Measurements from ENCODE around the gene FAM168A.

FAM168A gene

DNA sequence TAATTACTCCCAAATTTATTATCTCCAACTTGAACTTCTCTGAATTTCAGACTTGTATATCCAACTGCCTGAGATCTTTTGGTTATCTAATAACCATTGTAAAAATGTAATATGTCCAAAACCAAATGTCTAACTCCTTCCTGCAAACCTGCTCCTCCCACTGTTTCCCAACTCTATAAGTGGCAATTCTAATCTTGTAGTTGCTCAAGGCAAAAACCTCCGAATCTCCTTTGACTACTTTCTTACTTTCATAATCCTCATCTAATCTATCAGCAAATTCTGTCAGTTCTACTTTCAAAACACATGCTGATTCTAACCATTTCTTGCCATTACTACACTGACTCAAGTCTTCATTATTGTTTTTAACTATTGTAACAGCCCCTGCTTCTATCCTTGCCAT lies 55.7 kb downstream of the FAM168A start:
- no peak for ATAC-seq
- TF ChIP-seq TOX (CRISPR knock-in tag; IDR thresholded peaks at IDR 0.05; ENCODE audit: borderline replicate concordance) (no peak), POU6F1 (CRISPR knock-in tag; IDR thresholded peaks at IDR 0.05; ENCODE audit: borderline replicate concordance, low read depth) (no peak), ZC3H10 (CRISPR knock-in tag; IDR thresholded peaks at IDR 0.05) (no peak), ZNF565 (CRISPR knock-in tag; conservative IDR thresholded peaks at IDR 0.05; ENCODE audit: low read depth) (no peak), TSHZ2 (CRISPR knock-in tag; IDR thresholded peaks at IDR 0.05) (no peak), SNAI2 (CRISPR knock-in tag; IDR thresholded peaks at IDR 0.05) (no peak), ARNTL (CRISPR knock-in tag; IDR thresholded peaks at IDR 0.05; ENCODE audit: borderline replicate concordance, low read depth) (no peak), PATZ1 (CRISPR knock-in tag; IDR thresholded peaks at IDR 0.05; ENCODE audit: borderline replicate concordance) (no peak), GLIS3 (CRISPR knock-in tag; IDR thresholded peaks at IDR 0.05) (no peak), ZNF8 (CRISPR knock-in tag; IDR thresholded peaks at IDR 0.05) (no peak), ISL1 (CRISPR knock-in tag; IDR thresholded peaks at IDR 0.05) (no peak), OSR1 (CRISPR knock-in tag; IDR thresholded peaks at IDR 0.05) (no peak), ZFP3 (CRISPR knock-in tag; IDR thresholded peaks at IDR 0.05) (no peak), CSDC2 (CRISPR knock-in tag; IDR thresholded peaks at IDR 0.05) (no peak), ZFP30 (CRISPR knock-in tag; IDR thresholded peaks at IDR 0.05) (no peak)

GRCh38 chr11:73539506-73540084 lies 58.3 kb downstream of the FAM168A start:
- ATAC-seq: no peak
- no peak for TF ChIP-seq ZFP3 (CRISPR knock-in tag; IDR thresholded peaks at IDR 0.05)
- TF ChIP-seq BACH2 (CRISPR knock-in tag; IDR thresholded peaks at IDR 0.05; ENCODE audit: borderline replicate concordance): no peak
- TF ChIP-seq ZNF70 (CRISPR knock-in tag; IDR thresholded peaks at IDR 0.05): no peak

- ATAC-seq: peak; percentile 80
- TF ChIP-seq TSHZ2 (CRISPR knock-in tag; IDR thresholded peaks at IDR 0.05) (peak; percentile 90), ESRRG (CRISPR knock-in tag; IDR thresholded peaks at IDR 0.05) (0 out of 2 replicates have a peak, but pooled peaks have one; percentile 54), ISL1 (CRISPR knock-in tag; IDR thresholded peaks at IDR 0.05) (peak; percentile 80), TCF4 (CRISPR knock-in tag; IDR thresholded peaks at IDR 0.05; ENCODE audit: borderline replicate concordance) (peak; percentile 44), PATZ1 (CRISPR knock-in tag; IDR thresholded peaks at IDR 0.05; ENCODE audit: borderline replicate concordance) (no peak)
- TF ChIP-seq, protein P1, sequence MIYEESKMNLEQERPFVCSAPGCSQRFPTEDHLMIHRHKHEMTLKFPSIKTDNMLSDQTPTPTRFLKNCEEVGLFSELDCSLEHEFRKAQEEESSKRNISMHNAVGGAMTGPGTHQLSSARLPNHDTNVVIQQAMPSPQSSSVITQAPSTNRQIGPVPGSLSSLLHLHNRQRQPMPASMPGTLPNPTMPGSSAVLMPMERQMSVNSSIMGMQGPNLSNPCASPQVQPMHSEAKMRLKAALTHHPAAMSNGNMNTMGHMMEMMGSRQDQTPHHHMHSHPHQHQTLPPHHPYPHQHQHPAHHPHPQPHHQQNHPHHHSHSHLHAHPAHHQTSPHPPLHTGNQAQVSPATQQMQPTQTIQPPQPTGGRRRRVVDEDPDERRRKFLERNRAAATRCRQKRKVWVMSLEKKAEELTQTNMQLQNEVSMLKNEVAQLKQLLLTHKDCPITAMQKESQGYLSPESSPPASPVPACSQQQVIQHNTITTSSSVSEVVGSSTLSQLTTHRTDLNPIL (CRISPR knock-in tag; IDR thresholded peaks at IDR 0.05; ENCODE audit: low read depth): peak; percentile 42; the same call in 1 of the 2 replicates
Observed at GRCh38 chr11:73538381-73538872, 59.5 kb downstream of the FAM168A start.
